ENCODE data around the gene GCN1. TPM values are rescaled to one million over a fixed set of nuclear protein-coding genes. Genes with fewer than 3 reads are reported as not detected.

The GCN1 gene
- total RNA-seq, 2 donors from 2014 or later = 53.4 to 144 TPM

- Histone ChIP-seq H3K36me3 (peaks cover 39% of the 10 kb centered on the region), H3K4me1 (no peaks in the 10 kb centered on the region), H3K9ac (ENCODE audit: low read depth in 2 of 2, low read length in 2 of 2) (no peak overlapping the region), H3K4me3 (no peak overlapping the region), H3K27me3 (no peaks in the 10 kb centered on the region), H3K9me3 (no peaks in the 10 kb centered on the region), H3K27ac (no peak overlapping the region)
- intact Hi-C loops (cut with DNase I) = no loop called here
- TF ChIP-seq CTCF (IDR thresholded peaks at IDR 0.05) = no peak
- no peak for DNase-seq
Observed at GRCh38 chr12:120140603-120141002, 53.9 kb downstream of the GCN1 start.

DNA sequence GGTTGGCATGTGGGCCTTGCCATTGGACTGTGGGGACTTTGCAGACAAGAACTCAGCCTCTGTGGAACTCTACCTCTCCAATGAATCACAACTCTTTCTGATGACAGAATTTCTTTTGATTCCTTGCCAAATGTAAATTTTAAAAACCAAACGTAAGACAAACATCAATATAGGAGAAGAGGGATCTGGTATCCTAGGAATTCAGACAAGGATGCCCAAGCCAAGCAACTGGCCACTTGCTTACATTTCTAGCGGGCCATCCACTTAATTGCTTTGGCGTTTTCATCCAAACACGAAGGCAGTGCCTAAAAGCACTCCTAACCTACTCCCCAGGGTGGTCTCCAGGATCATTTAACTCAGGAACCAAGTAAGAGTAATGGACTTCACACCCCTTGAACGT, 54.6 kb downstream of the GCN1 start:
- H3K9ac ChIP-seq (ENCODE audit: low read depth in 2 of 2, low read length in 2 of 2) = no peak overlapping the region
- no peaks in the 10 kb centered on the region for H3K27me3 ChIP-seq
- H3K4me3 ChIP-seq = no peak overlapping the region
- no peak for DNase-seq
- H3K36me3 ChIP-seq = peaks cover 38% of the 10 kb centered on the region
- H3K4me1 ChIP-seq = no peaks in the 10 kb centered on the region
- H3K9me3 ChIP-seq = no peaks in the 10 kb centered on the region
- no peak for TF ChIP-seq CTCF (IDR thresholded peaks at IDR 0.05)
- intact Hi-C loops (cut with DNase I) = no loop called here
- no peak overlapping the region for H3K27ac ChIP-seq

DNA sequence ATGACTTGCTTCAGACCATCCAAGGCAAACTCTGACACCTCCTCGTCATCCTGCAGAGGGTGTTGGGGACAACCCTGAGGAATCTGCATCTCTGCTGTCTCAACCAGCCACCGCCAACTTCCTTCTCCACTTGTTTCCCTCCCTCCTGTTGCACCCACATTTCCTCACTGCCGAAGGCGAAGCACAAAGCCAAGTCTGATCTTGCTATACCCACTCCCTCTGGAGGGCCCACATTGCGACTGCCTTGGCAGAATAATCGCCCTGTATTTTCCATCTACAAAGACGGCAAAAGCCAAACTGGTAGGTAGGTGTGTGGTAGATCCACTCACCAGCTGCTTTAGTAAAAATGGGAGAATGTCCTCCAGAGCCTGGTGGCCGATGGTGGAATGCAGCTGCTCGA, 56.1 kb downstream of the GCN1 start:
- H3K27ac ChIP-seq = no peak overlapping the region
- no peak for DNase-seq
- H3K9me3 ChIP-seq = no peaks in the 10 kb centered on the region
- TF ChIP-seq CTCF (IDR thresholded peaks at IDR 0.05) = no peak
- intact Hi-C loops (cut with DNase I) = no loop called here
- H3K36me3 ChIP-seq = peaks cover 39% of the 10 kb centered on the region
- no peak overlapping the region for H3K9ac ChIP-seq (ENCODE audit: low read depth in 2 of 2, low read length in 2 of 2)
- no peaks in the 10 kb centered on the region for H3K4me1 ChIP-seq
- H3K27me3 ChIP-seq = no peaks in the 10 kb centered on the region
- no peak overlapping the region for H3K4me3 ChIP-seq

- intact Hi-C loops (cut with DNase I) = no loop called here
- Histone ChIP-seq H3K9ac (ENCODE audit: low read depth in 2 of 2, low read length in 2 of 2) (no peak overlapping the region), H3K4me3 (no peak overlapping the region), H3K9me3 (no peaks in the 10 kb centered on the region), H3K4me1 (no peaks in the 10 kb centered on the region), H3K36me3 (peaks cover 39% of the 10 kb centered on the region), H3K27me3 (no peaks in the 10 kb centered on the region), H3K27ac (no peak overlapping the region)
- no peak for DNase-seq
- no peak for TF ChIP-seq CTCF (IDR thresholded peaks at IDR 0.05)
Observed at GRCh38 chr12:120137833-120138232, 56.7 kb downstream of the GCN1 start.

DNA sequence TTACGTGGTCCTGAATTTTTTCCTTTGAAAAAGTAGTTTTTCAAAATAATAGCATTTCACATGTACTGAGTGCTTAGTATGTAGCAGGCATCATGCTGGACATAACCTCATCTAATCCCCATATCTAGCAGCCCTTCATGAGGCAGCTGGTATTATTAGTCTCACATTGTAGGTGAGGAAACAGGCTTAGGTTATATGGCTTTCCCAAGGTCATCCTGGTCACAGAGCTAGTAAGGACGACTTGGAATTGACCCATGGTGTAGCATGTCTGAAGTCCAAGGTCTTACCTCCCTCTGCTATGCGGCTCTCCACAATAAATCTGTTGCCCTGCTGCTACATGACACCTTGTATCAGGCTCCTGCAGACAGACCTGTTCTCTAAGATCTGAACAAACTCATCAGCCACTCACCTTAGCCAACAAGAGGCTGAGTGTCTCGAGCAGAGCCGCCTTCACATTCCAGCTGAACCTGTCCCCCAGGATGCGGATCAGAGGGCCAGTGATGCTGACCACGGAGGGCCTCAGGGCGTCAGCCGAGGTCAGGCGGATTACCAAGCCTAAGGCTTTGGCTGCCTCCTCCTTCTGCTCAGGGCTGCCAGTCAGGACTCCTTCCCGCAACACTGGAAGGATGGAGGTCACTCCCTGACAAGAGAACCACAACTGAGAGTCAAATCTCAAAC, 58.3 kb downstream of the GCN1 start:
- no peaks in the 10 kb centered on the region for H3K9me3 ChIP-seq
- intact Hi-C loops (cut with DNase I) = no loop called here
- no peak overlapping the region for H3K27ac ChIP-seq
- no peak overlapping the region for H3K9ac ChIP-seq (ENCODE audit: low read depth in 2 of 2, low read length in 2 of 2)
- H3K27me3 ChIP-seq = no peaks in the 10 kb centered on the region
- peaks cover 34% of the 10 kb centered on the region for H3K36me3 ChIP-seq
- TF ChIP-seq CTCF (IDR thresholded peaks at IDR 0.05) = no peak
- DNase-seq = no peak
- H3K4me1 ChIP-seq = no peaks in the 10 kb centered on the region
- no peak overlapping the region for H3K4me3 ChIP-seq

All from colonic mucosa (tissue), 4 donors.